ENCODE measurements around the gene PDE6B. TPM values are rescaled to one million over a fixed set of nuclear protein-coding genes. Genes with fewer than 3 reads are reported as not detected.
A peak's percentile ranks its signal among the peaks of the same experiment; 100 is the strongest.

The PDE6B gene
- total RNA-seq, 1 donor from 2014 or later: 13.3 TPM

- no peaks in the 10 kb centered on the region for H3K36me3 Mint-ChIP-seq (ENCODE audit: low read depth)
- peak; percentile 41 for DNase-seq (ENCODE audit: low spot score)
- no peak overlapping the region for H3K27ac Mint-ChIP-seq
- no peaks in the 10 kb centered on the region for H3K4me1 Mint-ChIP-seq (ENCODE audit: low read depth)
- H3K27me3 Mint-ChIP-seq (ENCODE audit: low read depth): no peaks in the 10 kb centered on the region
- no peaks in the 10 kb centered on the region for H3K9me3 Mint-ChIP-seq
- intact Hi-C loops (cut with micrococcal nuclease): loop anchor here (5.0 kb wide), 1 partner anchor 344 kb away; the partner anchor contains the start of gene ZNF141
- peak overlapping the region; percentile 45 for H3K4me3 Mint-ChIP-seq (ENCODE audit: low read depth)
These were observed 55.7 kb downstream of the PDE6B start for GRCh38 chr4:680928-681645.

- no peak overlapping the region for H3K4me3 Mint-ChIP-seq (ENCODE audit: low read depth)
- no peaks in the 10 kb centered on the region for H3K4me1 Mint-ChIP-seq (ENCODE audit: low read depth)
- no peaks in the 10 kb centered on the region for H3K27me3 Mint-ChIP-seq (ENCODE audit: low read depth)
- H3K9me3 Mint-ChIP-seq: no peaks in the 10 kb centered on the region
- no peak for DNase-seq (ENCODE audit: low spot score)
- no peak overlapping the region for H3K27ac Mint-ChIP-seq
- no peaks in the 10 kb centered on the region for H3K36me3 Mint-ChIP-seq (ENCODE audit: low read depth)
- intact Hi-C loops (cut with micrococcal nuclease): loop anchor here (5.0 kb wide), 1 partner anchor 345 kb away; the partner anchor contains the start of gene ZNF141
These were observed 56.5 kb downstream of the PDE6B start for GRCh38 chr4:681736-682451.

GRCh38 chr4:682490-683172 lies 57.3 kb downstream of the PDE6B start:
- Mint-ChIP-seq H3K27me3 (ENCODE audit: low read depth) (peaks cover under 1% of the 10 kb centered on the region), H3K4me3 (ENCODE audit: low read depth) (no peak overlapping the region), H3K27ac (no peak overlapping the region), H3K4me1 (ENCODE audit: low read depth) (no peaks in the 10 kb centered on the region), H3K36me3 (ENCODE audit: low read depth) (no peaks in the 10 kb centered on the region), H3K9me3 (no peaks in the 10 kb centered on the region)
- intact Hi-C loops (cut with micrococcal nuclease): loop anchor here (5.0 kb wide), 1 partner anchor 345 kb away; the partner anchor contains the start of gene ZNF141
- no peak for DNase-seq (ENCODE audit: low spot score)

GRCh38 chr4:683247-683897 lies 58.0 kb downstream of the PDE6B start:
- Mint-ChIP-seq H3K4me3 (ENCODE audit: low read depth) (no peak overlapping the region), H3K9me3 (no peaks in the 10 kb centered on the region), H3K27ac (no peak overlapping the region), H3K36me3 (ENCODE audit: low read depth) (no peaks in the 10 kb centered on the region), H3K27me3 (ENCODE audit: low read depth) (peaks cover 5% of the 10 kb centered on the region), H3K4me1 (ENCODE audit: low read depth) (no peaks in the 10 kb centered on the region)
- DNase-seq (ENCODE audit: low spot score): no peak
- intact Hi-C loops (cut with micrococcal nuclease): loop anchor here (5.0 kb wide), 1 partner anchor 346 kb away; the partner anchor contains the start of gene ZNF141

GRCh38 chr4:683982-684622 lies 58.7 kb downstream of the PDE6B start:
- H3K27ac Mint-ChIP-seq: no peak overlapping the region
- H3K4me3 Mint-ChIP-seq (ENCODE audit: low read depth): no peak overlapping the region
- intact Hi-C loops (cut with micrococcal nuclease): loop anchor here (5.0 kb wide), 1 partner anchor 347 kb away; the partner anchor contains the start of gene ZNF141
- DNase-seq (ENCODE audit: low spot score): peak; percentile 33
- H3K27me3 Mint-ChIP-seq (ENCODE audit: low read depth): peaks cover 5% of the 10 kb centered on the region
- no peaks in the 10 kb centered on the region for H3K36me3 Mint-ChIP-seq (ENCODE audit: low read depth)
- no peaks in the 10 kb centered on the region for H3K9me3 Mint-ChIP-seq
- no peaks in the 10 kb centered on the region for H3K4me1 Mint-ChIP-seq (ENCODE audit: low read depth)

- Mint-ChIP-seq H3K4me3 (ENCODE audit: low read depth) (no peak overlapping the region), H3K9me3 (no peaks in the 10 kb centered on the region), H3K36me3 (ENCODE audit: low read depth) (no peaks in the 10 kb centered on the region), H3K27ac (no peak overlapping the region), H3K4me1 (ENCODE audit: low read depth) (no peaks in the 10 kb centered on the region), H3K27me3 (ENCODE audit: low read depth) (peaks cover 5% of the 10 kb centered on the region)
- intact Hi-C loops (cut with micrococcal nuclease): loop anchor here (5.0 kb wide), 1 partner anchor 347 kb away; the partner anchor contains the start of gene ZNF141
- DNase-seq (ENCODE audit: low spot score): no peak
These were observed 59.4 kb downstream of the PDE6B start for GRCh38 chr4:684623-685327.

GRCh38 chr4:685679-686412 lies 60.5 kb downstream of the PDE6B start:
- intact Hi-C loops (cut with micrococcal nuclease): no loop called here
- H3K27me3 Mint-ChIP-seq (ENCODE audit: low read depth): peaks cover 12% of the 10 kb centered on the region

GRCh38 chr4:686413-687040 lies 61.2 kb downstream of the PDE6B start:
- H3K4me3 Mint-ChIP-seq (ENCODE audit: low read depth): no peak overlapping the region
- intact Hi-C loops (cut with micrococcal nuclease): no loop called here
- H3K36me3 Mint-ChIP-seq (ENCODE audit: low read depth): no peaks in the 10 kb centered on the region
- DNase-seq (ENCODE audit: low spot score): no peak
- H3K27ac Mint-ChIP-seq: no peak overlapping the region
- peaks cover 12% of the 10 kb centered on the region for H3K27me3 Mint-ChIP-seq (ENCODE audit: low read depth)
- no peaks in the 10 kb centered on the region for H3K9me3 Mint-ChIP-seq
- H3K4me1 Mint-ChIP-seq (ENCODE audit: low read depth): no peaks in the 10 kb centered on the region

More at GRCh38 chr4:685679-686412, 60.5 kb downstream of the PDE6B start:
- Mint-ChIP-seq H3K4me3 (ENCODE audit: low read depth) (no peak overlapping the region), H3K36me3 (ENCODE audit: low read depth) (no peaks in the 10 kb centered on the region), H3K9me3 (no peaks in the 10 kb centered on the region), H3K27ac (no peak overlapping the region), H3K4me1 (ENCODE audit: low read depth) (no peaks in the 10 kb centered on the region)
- DNase-seq (ENCODE audit: low spot score): no peak

- intact Hi-C loops (cut with micrococcal nuclease): no loop called here
- Mint-ChIP-seq H3K4me3 (ENCODE audit: low read depth) (no peak overlapping the region), H3K9me3 (no peaks in the 10 kb centered on the region), H3K27me3 (ENCODE audit: low read depth) (peaks cover 12% of the 10 kb centered on the region), H3K4me1 (ENCODE audit: low read depth) (no peaks in the 10 kb centered on the region), H3K36me3 (ENCODE audit: low read depth) (no peaks in the 10 kb centered on the region), H3K27ac (no peak overlapping the region)
- DNase-seq (ENCODE audit: low spot score): no peak
These were observed 61.9 kb downstream of the PDE6B start for GRCh38 chr4:687048-687970.
